Muscle layer of duodenum (tissue), 2 donors: ENCODE data around the gene LPP.
"Not testable (repeated sequence)": the region's sequence is repeated elsewhere in the genome, so short reads cannot be mapped to it uniquely, and the experiment has no call there.

ENCODE experiments used
- H3K27ac ChIP-seq: one replicate; pipeline ENCODE4 v1.7.0; 2013; ENCODE audit warnings: mild to moderate bottlenecking, low read length
- H3K27me3 ChIP-seq: one replicate; pipeline ENCODE4 v1.7.0; 2013; ENCODE audit warnings: low read depth, mild to moderate bottlenecking, control low read depth, low read length
- H3K36me3 ChIP-seq, 2 donors: one replicate each; pipeline ENCODE4 v1.7.0; 2013; ENCODE audit warnings: low read length in 2 of 2, control low read depth in 1 of 2, mild to moderate bottlenecking in 1 of 2; ENCODE audit not compliant: insufficient read depth in 2 of 2, control insufficient read depth in 1 of 2
- H3K4me1 ChIP-seq, 2 donors: one replicate each; pipeline ENCODE4 v1.7.0; 2013; ENCODE audit warnings: low read length in 2 of 2, mild to moderate bottlenecking in 2 of 2, control low read depth in 1 of 2, moderate library complexity in 1 of 2; ENCODE audit not compliant: insufficient read depth in 2 of 2, control insufficient read depth in 1 of 2
- H3K4me3 ChIP-seq, 2 donors: one replicate each; pipeline ENCODE4 v1.7.0; 2013; ENCODE audit warnings: low read length in 2 of 2, low read depth in 1 of 2, mild to moderate bottlenecking in 1 of 2
- H3K9me3 ChIP-seq, 2 donors: one replicate each; pipeline ENCODE4 v1.7.0; 2013; ENCODE audit warnings: low read length in 2 of 2, control low read depth in 1 of 2, mild to moderate bottlenecking in 1 of 2; ENCODE audit not compliant: control insufficient read depth in 1 of 2
- donor health status: healthy.

Gene LPP

GRCh38 chr3:188407158-188407880 is 253.4 kb downstream of the LPP start:
- Histone ChIP-seq H3K27me3 (no peaks in the 10 kb centered on the region), H3K4me3 (no peak overlapping the region), H3K27ac (no peak overlapping the region), H3K4me1 (peaks cover 0 to 12% of the 10 kb centered on the region in 2 donors), H3K9me3 (no peaks in the 10 kb centered on the region), H3K36me3 (peaks cover 10 to 14% of the 10 kb centered on the region in 2 donors)

- no peak overlapping the region for H3K27ac ChIP-seq
- H3K36me3 ChIP-seq: peaks cover 10 to 14% of the 10 kb centered on the region in 2 donors
- H3K4me1 ChIP-seq: peaks cover 0 to 12% of the 10 kb centered on the region in 2 donors
- no peaks in the 10 kb centered on the region for H3K9me3 ChIP-seq
- H3K27me3 ChIP-seq: no peaks in the 10 kb centered on the region
- no peak overlapping the region for H3K4me3 ChIP-seq
Observed at GRCh38 chr3:188408831-188409230, 254.9 kb downstream of the LPP start.

- Histone ChIP-seq H3K27ac (no peak overlapping the region), H3K9me3 (no peaks in the 10 kb centered on the region), H3K4me3 (no peak overlapping the region), H3K36me3 (peaks cover 0 to 5% of the 10 kb centered on the region in 2 donors), H3K4me1 (peaks cover 0 to 8% of the 10 kb centered on the region in 2 donors), H3K27me3 (no peaks in the 10 kb centered on the region)
Observed at GRCh38 chr3:188411750-188412149, 257.8 kb downstream of the LPP start.

GRCh38 chr3:188415196-188415595 is 261.2 kb downstream of the LPP start:
- H3K9me3 ChIP-seq: no peaks in the 10 kb centered on the region
- no peaks in the 10 kb centered on the region for H3K27me3 ChIP-seq
- H3K27ac ChIP-seq: no peak overlapping the region
- H3K4me1 ChIP-seq: no peaks in the 10 kb centered on the region
- H3K4me3 ChIP-seq: no peak overlapping the region
- H3K36me3 ChIP-seq: no peaks in the 10 kb centered on the region

- Histone ChIP-seq H3K4me3 (no peak overlapping the region), H3K27me3 (no peaks in the 10 kb centered on the region), H3K9me3 (no peaks in the 10 kb centered on the region), H3K36me3 (no peaks in the 10 kb centered on the region), H3K27ac (no peak overlapping the region), H3K4me1 (peaks cover 0 to 2% of the 10 kb centered on the region in 2 donors)
Observed at GRCh38 chr3:188416041-188416440, 262.1 kb downstream of the LPP start.

GRCh38 chr3:188417271-188417696 is 263.3 kb downstream of the LPP start:
- Histone ChIP-seq H3K4me1 (peaks cover 0 to 9% of the 10 kb centered on the region in 2 donors), H3K9me3 (no peaks in the 10 kb centered on the region), H3K27me3 (no peaks in the 10 kb centered on the region), H3K36me3 (no peaks in the 10 kb centered on the region), H3K4me3 (no peak overlapping the region), H3K27ac (no peak overlapping the region)

- Histone ChIP-seq H3K4me1 (peaks cover 0 to 9% of the 10 kb centered on the region in 2 donors), H3K9me3 (no peaks in the 10 kb centered on the region), H3K27me3 (no peaks in the 10 kb centered on the region), H3K36me3 (no peaks in the 10 kb centered on the region), H3K4me3 (no peak overlapping the region), H3K27ac (no peak overlapping the region)
Observed at GRCh38 chr3:188417766-188418165, 263.8 kb downstream of the LPP start.

GRCh38 chr3:188421151-188421821 is 267.3 kb downstream of the LPP start:
- no peaks in the 10 kb centered on the region for H3K9me3 ChIP-seq
- H3K4me1 ChIP-seq: peaks cover 0 to 9% of the 10 kb centered on the region in 2 donors
- H3K4me3 ChIP-seq: no peak overlapping the region
- no peaks in the 10 kb centered on the region for H3K36me3 ChIP-seq
- H3K27ac ChIP-seq: peak overlapping the region; percentile 62
- H3K27me3 ChIP-seq: no peaks in the 10 kb centered on the region

- Histone ChIP-seq H3K27ac (peak overlapping the region; percentile 62), H3K9me3 (no peaks in the 10 kb centered on the region), H3K4me1 (peaks cover 0 to 9% of the 10 kb centered on the region in 2 donors), H3K36me3 (no peaks in the 10 kb centered on the region), H3K27me3 (no peaks in the 10 kb centered on the region), H3K4me3 (no peak overlapping the region)
Observed at GRCh38 chr3:188421836-188422540, 268.0 kb downstream of the LPP start.

GRCh38 chr3:188427981-188428380 is 274.0 kb downstream of the LPP start:
- H3K27ac ChIP-seq, H3K4me3 ChIP-seq: not testable (repeated sequence)
- H3K4me1 ChIP-seq: peaks cover 8 to 25% of the 10 kb centered on the region in 2 donors

GRCh38 chr3:188431040-188431439 is 277.1 kb downstream of the LPP start:
- H3K27ac ChIP-seq: peak overlapping the region; percentile 6
- H3K9me3 ChIP-seq: no peaks in the 10 kb centered on the region
- no peaks in the 10 kb centered on the region for H3K36me3 ChIP-seq
- peaks cover 10 to 34% of the 10 kb centered on the region in 2 donors for H3K4me1 ChIP-seq
- no peaks in the 10 kb centered on the region for H3K27me3 ChIP-seq
- no peak overlapping the region for H3K4me3 ChIP-seq

More at GRCh38 chr3:188427981-188428380, 274.0 kb downstream of the LPP start:
- H3K36me3 ChIP-seq, H3K9me3 ChIP-seq, H3K27me3 ChIP-seq: not testable (repeated sequence)
